NCI-H2029 (cell line): ENCODE results near the gene TMPRSS2.

ENCODE experiments used
- DNase-seq: peaks from one replicate; lab custom pipeline; 2025; lab: John Stamatoyannopoulos, UW

TMPRSS2 gene

GRCh38 chr21:41447356-41447755, 60.6 kb downstream of the TMPRSS2 start:
- DNase-seq: no peak

- no peak for DNase-seq
These were observed 61.4 kb downstream of the TMPRSS2 start for GRCh38 chr21:41446586-41446985.

- DNase-seq: no peak
These were observed 62.5 kb downstream of the TMPRSS2 start for GRCh38 chr21:41445465-41445862.

GRCh38 chr21:41444703-41445464, 63.1 kb downstream of the TMPRSS2 start:
- no peak for DNase-seq

GRCh38 chr21:41443562-41443961, 64.4 kb downstream of the TMPRSS2 start:
- DNase-seq: no peak

- DNase-seq: no peak
These were observed 65.3 kb downstream of the TMPRSS2 start for GRCh38 chr21:41442481-41443186.

- no peak for DNase-seq
These were observed 66.4 kb downstream of the TMPRSS2 start for GRCh38 chr21:41441546-41441945.

GRCh38 chr21:41439248-41439647, 68.7 kb downstream of the TMPRSS2 start:
- DNase-seq: no peak

GRCh38 chr21:41438425-41439113, 69.4 kb downstream of the TMPRSS2 start:
- no peak for DNase-seq

GRCh38 chr21:41437729-41438128, 70.2 kb downstream of the TMPRSS2 start:
- peak; percentile 2 for DNase-seq

- DNase-seq: no peak
These were observed 72.3 kb downstream of the TMPRSS2 start for GRCh38 chr21:41435706-41436105.

GRCh38 chr21:41433566-41433965, 74.4 kb downstream of the TMPRSS2 start:
- no peak for DNase-seq

- DNase-seq: no peak
These were observed 75.1 kb downstream of the TMPRSS2 start for GRCh38 chr21:41432562-41433460.

- DNase-seq: no peak
These were observed 76.0 kb downstream of the TMPRSS2 start for GRCh38 chr21:41431788-41432548.

- DNase-seq: no peak
These were observed 78.0 kb downstream of the TMPRSS2 start for GRCh38 chr21:41429925-41430491.

- no peak for DNase-seq
These were observed 78.7 kb downstream of the TMPRSS2 start for GRCh38 chr21:41429305-41429704.

GRCh38 chr21:41428847-41429246, 79.1 kb downstream of the TMPRSS2 start:
- no peak for DNase-seq

GRCh38 chr21:41428311-41428710, 79.6 kb downstream of the TMPRSS2 start:
- DNase-seq: no peak

GRCh38 chr21:41427556-41427955, 80.4 kb downstream of the TMPRSS2 start:
- DNase-seq: no peak

- DNase-seq: no peak
These were observed 81.1 kb downstream of the TMPRSS2 start for GRCh38 chr21:41426676-41427404.
